GM04504 (cell line): ENCODE measurements around the gene GPX4.

Source experiments
- DNase-seq: peaks from one replicate; pipeline ENCODE4 v3.0.0-alpha.2; 2012; ENCODE audit warnings: low read depth

The GPX4 gene

GRCh38 chr19:1149259-1150045 lies 45.7 kb downstream of the GPX4 start:
- no peak for DNase-seq

- no peak for DNase-seq
Measured at GRCh38 chr19:1150333-1151036, 46.7 kb downstream of the GPX4 start.

- no peak for DNase-seq
Measured at GRCh38 chr19:1151037-1151724, 47.4 kb downstream of the GPX4 start.

GRCh38 chr19:1151917-1152587 lies 48.3 kb downstream of the GPX4 start:
- no peak for DNase-seq

- DNase-seq: no peak
Measured at GRCh38 chr19:1153891-1154730, 50.3 kb downstream of the GPX4 start.

GRCh38 chr19:1154731-1155351 lies 51.0 kb downstream of the GPX4 start:
- DNase-seq: peak; percentile 85

- no peak for DNase-seq
Measured at GRCh38 chr19:1155352-1156304, 51.8 kb downstream of the GPX4 start.
